Measurements from ENCODE around the gene LRRTM2.
A peak's percentile ranks its signal among the peaks of the same experiment; 100 is the strongest.
"Not testable (repeated sequence)": the region's sequence is repeated elsewhere in the genome, so short reads cannot be mapped to it uniquely, and the experiment has no call there.

Gene LRRTM2

DNA sequence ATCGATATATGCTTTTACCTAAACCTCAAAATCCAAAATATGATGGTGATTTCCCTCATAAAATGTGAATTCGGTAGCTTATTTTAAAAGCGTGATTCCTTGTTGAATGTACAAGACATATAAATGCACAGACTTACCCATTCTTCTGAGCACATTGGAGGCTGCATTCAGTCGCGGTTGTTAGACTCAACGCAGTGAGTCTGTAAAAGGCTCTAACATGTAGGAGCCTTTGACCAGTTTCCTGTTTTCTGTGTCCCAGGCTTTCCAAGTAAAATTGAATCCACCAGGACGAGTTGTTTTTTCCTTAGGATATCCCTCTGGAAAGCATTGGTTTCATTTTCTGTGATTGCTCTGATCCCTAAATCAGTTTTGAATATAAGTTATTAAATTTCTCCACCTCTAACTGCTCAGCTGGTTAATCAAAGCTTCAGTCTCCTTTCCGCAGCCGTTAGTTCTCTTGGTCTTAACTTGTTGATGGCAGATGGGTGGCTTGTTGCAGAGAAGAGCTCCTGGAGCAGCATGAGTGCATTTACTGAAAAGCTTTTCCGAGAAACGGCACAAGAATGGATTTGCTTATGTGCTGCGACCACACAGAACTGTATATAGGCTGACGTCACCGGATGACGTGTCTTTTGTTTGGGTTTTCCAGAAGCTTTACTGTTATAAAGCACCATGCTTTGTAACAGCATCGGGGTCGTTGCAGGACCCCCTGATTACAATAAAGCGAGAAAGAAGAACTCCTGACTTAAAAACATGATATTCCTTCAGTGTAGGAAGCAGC lies at the start of gene LRRTM2:
Gene LRRTM2 (minus strand): TSS at position 565 of the 781 bp plus-strand sequence. CDS start 424 bp downstream, at position 141.
- peak; percentile 73 for DNase-seq (ENCODE audit: low read depth)

DNA sequence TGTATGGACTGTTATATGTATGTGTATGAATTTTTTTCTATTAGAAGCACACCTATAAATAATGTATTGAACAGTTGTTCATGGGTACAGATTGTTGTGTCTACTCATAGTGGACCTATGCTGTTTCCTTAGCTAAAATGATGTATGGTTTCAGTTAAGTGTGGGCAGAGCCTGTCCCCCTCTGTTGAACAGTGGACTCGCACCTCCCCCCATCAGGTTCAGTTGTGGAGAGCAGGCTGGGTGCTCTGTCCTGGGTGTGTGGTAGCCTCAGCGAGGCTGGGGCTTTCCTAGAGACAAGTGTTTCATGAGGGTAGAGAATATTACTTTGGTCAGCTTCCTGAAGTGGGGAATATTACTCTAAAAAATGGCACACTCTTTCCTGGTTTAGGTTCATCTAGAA lies 47.4 kb upstream of the LRRTM2 start:
- no peak for DNase-seq (ENCODE audit: low read depth)

DNA sequence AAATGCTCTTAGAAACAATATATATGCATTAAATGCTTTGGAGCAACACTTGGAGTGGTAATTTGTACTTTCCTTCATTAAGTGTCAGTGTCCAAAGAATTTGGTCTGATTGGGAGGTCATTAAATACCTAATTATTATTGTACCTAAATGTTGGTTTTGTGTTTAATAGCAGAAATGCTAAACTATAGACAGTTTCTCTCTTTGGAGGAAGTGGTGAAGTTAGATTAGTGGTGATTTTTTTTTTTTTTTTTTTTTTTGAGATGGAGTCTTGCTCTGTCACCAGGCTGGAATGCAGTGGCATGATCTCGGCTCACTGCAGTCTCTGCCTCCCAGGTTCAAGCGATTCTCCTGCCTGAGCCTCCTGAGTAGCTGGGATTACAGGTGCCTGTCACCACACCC lies 46.2 kb upstream of the LRRTM2 start:
- not testable (repeated sequence) for DNase-seq (ENCODE audit: low read depth)

DNA sequence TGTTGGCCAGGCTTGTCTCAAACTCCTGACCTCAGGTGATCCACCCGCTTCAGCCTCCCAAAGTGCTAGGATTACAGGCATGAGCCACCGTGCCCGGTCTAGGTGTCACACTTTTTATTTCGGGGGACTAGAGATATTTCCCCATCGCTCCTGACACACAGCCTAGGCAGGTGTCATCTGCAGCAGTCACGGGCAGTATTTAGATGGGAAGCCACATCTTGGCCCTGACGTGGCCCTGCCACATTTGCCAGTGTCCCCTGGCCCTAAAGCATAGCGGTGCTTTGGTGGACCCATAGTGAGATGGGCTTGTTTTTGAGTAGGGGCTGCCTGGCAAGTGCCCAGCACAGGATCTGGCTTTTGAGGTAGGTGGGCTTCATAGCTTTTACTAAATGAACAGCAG lies 45.0 kb upstream of the LRRTM2 start:
- no peak for DNase-seq (ENCODE audit: low read depth)

DNA sequence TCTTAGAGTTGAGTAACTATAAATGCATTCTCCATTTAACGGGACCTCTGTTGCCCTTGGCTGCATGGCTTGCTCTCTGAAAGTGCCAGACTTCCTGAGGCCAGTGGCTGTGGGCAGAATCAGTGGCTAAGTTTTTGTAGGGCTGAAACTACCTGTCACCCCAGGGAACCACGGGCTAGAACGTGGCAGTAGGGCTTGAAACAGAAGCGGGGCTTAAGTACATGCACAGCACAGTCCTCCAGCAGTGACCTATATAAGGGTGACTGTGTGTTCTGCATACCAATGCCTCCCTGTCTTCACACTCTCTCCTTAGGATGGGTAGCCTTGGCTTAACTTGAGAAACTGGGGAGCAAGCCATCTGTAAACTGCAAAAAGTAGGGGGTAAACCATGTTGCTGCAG lies 43.6 kb upstream of the LRRTM2 start:
- DNase-seq (ENCODE audit: low read depth), result no peak

- no peak for DNase-seq (ENCODE audit: low read depth)
Observed at GRCh38 chr5:138914338-138914737, 39.2 kb upstream of the LRRTM2 start.

GRCh38 chr5:138913773-138914172 lies 38.6 kb upstream of the LRRTM2 start:
- DNase-seq (ENCODE audit: low read depth), result no peak

- no peak for DNase-seq (ENCODE audit: low read depth)
Observed at GRCh38 chr5:138912093-138912492, 37.0 kb upstream of the LRRTM2 start.

DNA sequence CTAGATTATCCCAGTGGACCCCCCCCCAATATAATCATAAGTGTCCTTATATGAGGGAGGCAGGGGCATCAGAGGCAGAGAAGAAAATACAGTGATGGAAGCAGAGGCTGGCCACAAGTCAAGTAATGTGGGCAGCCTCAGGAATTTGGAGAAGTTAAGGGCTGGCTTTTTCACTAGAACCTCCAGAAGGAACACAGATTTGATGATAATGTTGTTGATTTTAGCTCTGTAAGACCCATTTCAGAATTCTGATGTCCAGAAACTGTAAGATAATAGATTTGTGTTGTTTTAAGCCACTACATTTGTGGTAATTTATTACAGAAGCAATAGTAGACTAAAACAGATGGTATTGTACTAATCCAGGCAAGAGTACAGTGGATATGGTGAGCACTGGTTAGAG lies 36.3 kb upstream of the LRRTM2 start:
- DNase-seq (ENCODE audit: low read depth), result no peak

DNA sequence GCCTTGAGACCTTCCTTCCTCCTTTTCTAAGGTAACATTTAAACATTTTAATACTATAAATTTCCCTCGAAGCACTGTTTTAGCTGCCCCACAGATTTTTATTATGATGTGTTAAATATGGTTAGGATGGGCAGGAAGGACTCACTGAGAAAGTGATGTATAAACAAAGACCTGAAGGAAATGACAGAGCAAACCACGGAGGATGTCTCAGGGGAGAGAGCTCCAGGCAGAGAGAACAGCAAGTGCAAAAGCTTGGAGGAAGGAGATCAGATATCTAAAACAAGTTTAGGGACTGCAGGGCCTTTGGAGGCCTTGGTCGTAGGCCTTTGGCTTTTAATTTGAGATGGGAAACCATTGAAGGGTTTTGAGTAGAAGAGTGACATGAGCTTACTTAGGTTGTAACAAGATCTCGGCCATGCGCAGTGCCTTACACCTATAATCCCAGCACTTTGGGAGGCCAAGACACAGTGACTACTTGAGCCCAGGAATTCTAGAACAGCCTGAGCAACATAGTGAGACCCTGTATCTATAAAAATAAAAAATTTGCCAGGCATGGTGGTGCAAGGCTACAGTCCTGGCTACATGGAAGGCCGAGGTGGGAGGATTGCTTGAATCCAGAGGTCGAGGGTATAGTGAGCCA lies 35.5 kb upstream of the LRRTM2 start:
- DNase-seq (ENCODE audit: low read depth), result no peak

- no peak for DNase-seq (ENCODE audit: low read depth)
Observed at GRCh38 chr5:138909734-138910133, 34.6 kb upstream of the LRRTM2 start.

DNA sequence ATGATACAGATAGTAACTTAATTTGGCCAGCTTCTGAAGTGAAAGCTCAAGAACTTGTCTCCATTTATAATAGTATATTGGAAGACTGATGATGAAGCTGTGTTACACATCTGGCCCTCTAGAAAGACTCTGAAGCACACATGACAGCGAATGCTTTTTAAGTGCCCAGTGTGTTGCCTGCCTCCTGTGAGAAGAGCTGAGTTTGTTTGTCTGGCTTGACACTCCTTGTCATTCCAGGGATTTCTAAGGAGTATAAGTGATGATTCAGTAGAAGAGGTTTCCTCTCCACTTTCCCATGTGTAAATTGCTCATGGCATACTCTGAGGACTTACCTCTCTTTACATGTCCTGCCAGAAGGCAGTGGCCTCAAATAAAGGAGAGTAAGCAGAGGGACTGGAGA lies 30.4 kb upstream of the LRRTM2 start:
- DNase-seq (ENCODE audit: low read depth), result no peak

GRCh38 chr5:138903130-138903775 lies 28.1 kb upstream of the LRRTM2 start:
- DNase-seq (ENCODE audit: low read depth), result peak; percentile 5

GRCh38 chr5:138901716-138902115 lies 26.6 kb upstream of the LRRTM2 start:
- no peak for DNase-seq (ENCODE audit: low read depth)

DNA sequence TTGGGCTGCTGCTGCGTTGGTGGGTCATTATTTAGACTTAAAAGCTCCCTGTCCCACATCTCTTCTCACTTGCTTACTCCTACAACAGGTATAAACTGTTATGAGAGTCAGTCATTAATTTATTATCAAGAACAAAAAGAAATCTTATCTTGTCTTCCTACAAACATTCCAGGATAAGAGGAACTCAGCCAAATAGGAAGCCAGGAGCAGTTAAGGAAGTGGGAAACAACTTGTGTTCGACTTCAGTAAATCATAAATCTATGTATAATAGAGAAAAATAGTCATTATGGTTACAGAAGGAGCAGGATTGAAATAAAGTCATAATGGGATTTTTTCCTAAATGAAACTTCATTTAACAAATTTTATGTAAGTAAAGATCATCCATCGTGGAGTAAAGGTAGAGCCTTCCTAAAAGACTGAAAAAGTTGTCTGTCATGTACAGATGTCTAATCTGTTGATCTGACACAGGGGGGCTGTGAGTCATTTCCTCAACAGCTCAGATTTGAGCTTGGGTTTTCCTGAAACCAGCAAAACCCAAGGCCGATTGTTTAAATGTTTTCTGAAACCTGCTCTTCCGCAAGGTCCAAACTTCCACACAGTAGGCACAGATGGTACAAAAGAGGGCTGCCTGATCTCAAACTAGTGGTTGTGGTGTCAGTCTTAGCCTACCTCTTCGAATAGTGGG lies 25.3 kb upstream of the LRRTM2 start:
- DNase-seq (ENCODE audit: low read depth), result no peak

GRCh38 chr5:138898742-138899141 lies 23.6 kb upstream of the LRRTM2 start:
- no peak for DNase-seq (ENCODE audit: low read depth)

GRCh38 chr5:138898299-138898698 lies 23.2 kb upstream of the LRRTM2 start:
- DNase-seq (ENCODE audit: low read depth), result no peak

DNA sequence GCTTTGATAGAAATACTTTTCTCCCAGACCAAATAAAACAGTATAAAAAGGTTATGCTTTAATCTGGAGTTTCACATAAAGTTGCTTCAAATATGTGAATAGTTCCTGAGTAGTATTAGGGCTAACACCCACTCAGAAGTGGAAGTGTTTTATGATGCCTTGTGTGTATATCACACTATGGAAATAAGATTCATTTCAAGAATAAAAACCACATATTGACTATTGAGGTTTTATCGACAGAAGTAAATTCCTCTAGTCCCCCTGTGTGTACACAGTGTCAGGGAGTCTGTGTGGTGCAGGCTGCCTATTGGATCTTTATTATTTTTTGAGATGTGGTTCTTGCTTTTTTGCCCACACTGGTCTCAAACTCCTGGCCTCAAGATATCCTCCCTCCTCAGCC lies 20.8 kb upstream of the LRRTM2 start:
- no peak for DNase-seq (ENCODE audit: low read depth)

- no peak for DNase-seq (ENCODE audit: low read depth)
Observed at GRCh38 chr5:138890644-138891043, 15.5 kb upstream of the LRRTM2 start.

DNA sequence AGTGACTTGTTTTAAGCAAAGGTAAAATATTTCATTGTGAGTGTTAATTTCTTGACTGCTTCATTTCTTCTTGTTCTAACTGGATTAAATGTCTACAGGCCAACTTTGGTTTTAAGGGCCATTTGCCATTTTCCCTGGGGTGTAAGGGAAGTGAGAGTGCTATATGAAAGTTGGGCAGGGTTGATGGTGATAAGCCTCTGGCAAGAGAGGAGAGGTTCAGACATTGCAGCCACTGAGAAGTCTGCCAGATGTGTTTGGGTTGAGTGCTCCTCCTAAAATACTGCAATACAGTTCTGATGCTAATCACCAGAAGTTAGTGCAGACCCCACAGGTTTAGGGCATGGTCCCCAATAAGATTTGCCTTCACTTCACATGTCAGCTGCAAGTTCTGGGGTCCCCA lies 14.9 kb upstream of the LRRTM2 start:
- DNase-seq (ENCODE audit: low read depth), result no peak

GRCh38 chr5:138884554-138884953 lies 9.4 kb upstream of the LRRTM2 start:
- no peak for DNase-seq (ENCODE audit: low read depth)

DNA sequence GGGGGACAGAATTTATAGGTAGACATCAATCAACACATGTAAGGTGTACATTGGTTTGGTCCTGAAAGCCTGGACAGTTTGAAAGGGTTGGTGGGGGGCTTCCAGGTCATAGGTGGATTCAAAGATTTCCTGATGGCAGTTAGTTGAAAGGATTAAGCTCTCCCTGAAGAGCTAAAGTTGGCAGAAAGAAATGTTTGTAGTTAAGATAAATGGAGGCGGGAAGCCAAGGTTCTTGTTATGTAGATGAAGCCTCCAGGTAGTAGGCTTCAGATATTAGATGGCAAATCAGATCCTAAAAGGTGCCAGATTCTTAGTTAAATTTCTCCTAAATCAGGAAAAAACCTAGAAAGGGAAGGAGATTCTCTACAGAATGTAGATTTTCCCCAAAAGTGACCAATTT lies 9.0 kb upstream of the LRRTM2 start:
- DNase-seq (ENCODE audit: low read depth), result no peak

GRCh38 chr5:138883211-138883610 lies 8.1 kb upstream of the LRRTM2 start:
- no peak for DNase-seq (ENCODE audit: low read depth)
